Measurements from ENCODE around the gene TMTC4. TPM values are rescaled to one million over a fixed set of nuclear protein-coding genes. Genes with fewer than 3 reads are reported as not detected.

Gene TMTC4
- total RNA-seq, 1 experiment from 2014 or later: 45.5 TPM

- ATAC-seq (no peak), DNase-seq (ENCODE audit: low spot score) (no peak)
- Mint-ChIP-seq H3K4me1 (peaks cover 3% of the 10 kb centered on the region; the same call in 1 of the 2 replicates), H3K4me3 (no peak overlapping the region), H3K27ac (no peak overlapping the region; the same call in 1 of the 2 replicates), H3K36me3 (peaks cover 30% of the 10 kb centered on the region), H3K9me3 (peaks cover 45% of the 10 kb centered on the region), H3K27me3 (ENCODE audit: low read depth) (peaks cover 4% of the 10 kb centered on the region; the same call in 1 of the 2 replicates)
- POLR2A ChIA-PET: no interaction called here
- TF ChIP-seq TP53 (CRISPR knock-in tag; IDR thresholded peaks at IDR 0.05): no peak
- TF ChIP-seq JAZF1 (CRISPR knock-in tag; IDR thresholded peaks at IDR 0.05): no peak
- no peak for TF ChIP-seq ZSCAN18 (CRISPR knock-in tag; IDR thresholded peaks at IDR 0.05)
- TF ChIP-seq EMX1 (CRISPR knock-in tag; IDR thresholded peaks at IDR 0.05): no peak
- TF ChIP-seq ATF3 (CRISPR knock-in tag; conservative IDR thresholded peaks at IDR 0.05): no peak
- no peak for TF ChIP-seq ATF1 (CRISPR knock-in tag; IDR thresholded peaks at IDR 0.05)
- TF ChIP-seq E2F5 (CRISPR knock-in tag; IDR thresholded peaks at IDR 0.05): no peak
- TF ChIP-seq AR (CRISPR knock-in tag; IDR thresholded peaks at IDR 0.05): no peak
- no peak for TF ChIP-seq FOXK1 (CRISPR knock-in tag; IDR thresholded peaks at IDR 0.05)
- TF ChIP-seq FOXJ3 (CRISPR knock-in tag; IDR thresholded peaks at IDR 0.05; ENCODE audit: borderline replicate concordance): no peak
- TF ChIP-seq NR1H2 (CRISPR knock-in tag; IDR thresholded peaks at IDR 0.05): no peak
- no peak for TF ChIP-seq ZNF671 (CRISPR knock-in tag; IDR thresholded peaks at IDR 0.05)
- no peak for TF ChIP-seq MLX (CRISPR knock-in tag; IDR thresholded peaks at IDR 0.05)
- no peak for TF ChIP-seq NR3C1 (CRISPR knock-in tag; conservative IDR thresholded peaks at IDR 0.05; ENCODE audit: low read depth)
- CTCF ChIA-PET: interaction anchor here (0.9 to 1.0 kb wide), 2 partner anchors 8 to 9 kb away, joined by 3 read pairs; no protein-coding TSS in a partner anchor
Measured at GRCh38 chr13:100565286-100565685, 109.3 kb downstream of the TMTC4 start.

- H3K9me3 Mint-ChIP-seq: peaks cover 40% of the 10 kb centered on the region
- H3K27me3 Mint-ChIP-seq (ENCODE audit: low read depth): peaks cover 4% of the 10 kb centered on the region; the same call in 1 of the 2 replicates
- ATAC-seq (peak; percentile 65), DNase-seq (ENCODE audit: low spot score) (no peak)
- H3K4me3 Mint-ChIP-seq: no peak overlapping the region
- peaks cover 3% of the 10 kb centered on the region; the same call in 1 of the 2 replicates for H3K4me1 Mint-ChIP-seq
- CTCF ChIA-PET: interaction anchor here (0.9 kb wide), 1 partner anchor 8 kb away, joined by 3 read pairs; no protein-coding TSS in a partner anchor
- POLR2A ChIA-PET: no interaction called here
- peaks cover 25% of the 10 kb centered on the region for H3K36me3 Mint-ChIP-seq
- H3K27ac Mint-ChIP-seq: peak overlapping the region; percentile 29; the same call in 1 of the 2 replicates
- no peak for TF ChIP-seq USF2 (CRISPR knock-in tag; IDR thresholded peaks at IDR 0.05)
- no peak for TF ChIP-seq ARID4B (CRISPR knock-in tag; IDR thresholded peaks at IDR 0.05; ENCODE audit: borderline replicate concordance)
- TF ChIP-seq ZNF138 (CRISPR knock-in tag; conservative IDR thresholded peaks at IDR 0.05): no peak
- TF ChIP-seq GTF2I (CRISPR knock-in tag; conservative IDR thresholded peaks at IDR 0.05): no peak
- no peak for TF ChIP-seq JAZF1 (CRISPR knock-in tag; IDR thresholded peaks at IDR 0.05)
- no peak for TF ChIP-seq SMAD4 (CRISPR knock-in tag; IDR thresholded peaks at IDR 0.05)
- TF ChIP-seq GRHL2 (CRISPR knock-in tag; IDR thresholded peaks at IDR 0.05; ENCODE audit: insufficient replicate concordance, severe bottlenecking): no peak
Measured at GRCh38 chr13:100564444-100565223, 110.0 kb downstream of the TMTC4 start.
